NK-92 (cell line): Measurements from ENCODE around the gene COX6B1.
"Not testable (repeated sequence)": the region's sequence is repeated elsewhere in the genome, so short reads cannot be mapped to it uniquely, and the experiment has no call there.

Experiments used
- DNase-seq: peaks from one replicate; lab custom pipeline; 2025; ENCODE audit not compliant: unreplicated experiment; lab: John Stamatoyannopoulos, UW

Gene COX6B1

GRCh38 chr19:35648017-35648961, at the start of gene COX6B1:
TSS of gene COX6B1 (plus strand) at chr19:35648323. CDS start at chr19:35651244, 2,921 bp downstream.
- peak; percentile 80 for DNase-seq

- DNase-seq = no peak
Observed at GRCh38 chr19:35601971-35602370, 46.2 kb upstream of the COX6B1 start.

GRCh38 chr19:35604436-35604835, 43.7 kb upstream of the COX6B1 start:
- not testable (repeated sequence) for DNase-seq

GRCh38 chr19:35607170-35607569, 41.0 kb upstream of the COX6B1 start:
- not testable (repeated sequence) for DNase-seq

- DNase-seq = no peak
Observed at GRCh38 chr19:35607661-35608060, 40.5 kb upstream of the COX6B1 start.

- DNase-seq = no peak
Observed at GRCh38 chr19:35608251-35608650, 39.9 kb upstream of the COX6B1 start.

GRCh38 chr19:35609851-35610353, 38.2 kb upstream of the COX6B1 start:
- DNase-seq = no peak

GRCh38 chr19:35612224-35612558, 35.9 kb upstream of the COX6B1 start:
- DNase-seq = no peak

GRCh38 chr19:35612559-35613321, 35.4 kb upstream of the COX6B1 start, which contains the start of gene HAUS5:
TSS of gene HAUS5 (plus strand) at chr19:35612735. CDS start at chr19:35612795, 60 bp downstream.
- DNase-seq = peak; percentile 63

GRCh38 chr19:35613574-35613973, 34.5 kb upstream of the COX6B1 start:
- DNase-seq = no peak

- DNase-seq = no peak
Observed at GRCh38 chr19:35615036-35615435, 33.1 kb upstream of the COX6B1 start.

- DNase-seq = no peak
Observed at GRCh38 chr19:35618857-35619256, 29.3 kb upstream of the COX6B1 start.

- no peak for DNase-seq
Observed at GRCh38 chr19:35619290-35619923, 28.7 kb upstream of the COX6B1 start.

GRCh38 chr19:35620001-35620400, 28.1 kb upstream of the COX6B1 start:
- no peak for DNase-seq

GRCh38 chr19:35621708-35622107, 26.4 kb upstream of the COX6B1 start:
- no peak for DNase-seq

GRCh38 chr19:35622750-35623149, 25.4 kb upstream of the COX6B1 start:
- DNase-seq = no peak

- no peak for DNase-seq
Observed at GRCh38 chr19:35623327-35624010, 24.7 kb upstream of the COX6B1 start.

- DNase-seq = no peak
Observed at GRCh38 chr19:35628264-35628564, 19.9 kb upstream of the COX6B1 start.

- peak; percentile 82 for DNase-seq
Observed at GRCh38 chr19:35628565-35629331, 19.4 kb upstream of the COX6B1 start, which contains the start of gene RBM42. TSS of gene RBM42 (plus strand) at chr19:35629036. CDS start at chr19:35629154, 118 bp downstream.

- no peak for DNase-seq
Observed at GRCh38 chr19:35629332-35629633, 18.8 kb upstream of the COX6B1 start.
